Cardiac muscle cell (in vitro differentiated cells and primary cell): ENCODE data around the gene UBE2J2. TPM values are rescaled to one million over a fixed set of nuclear protein-coding genes. Genes with fewer than 3 reads are reported as not detected.
"Not testable (repeated sequence)": the region's sequence is repeated elsewhere in the genome, so short reads cannot be mapped to it uniquely, and the experiment has no call there.

Experiments used
- DNase-seq, 2 donors: peaks; one replicate each; pipeline versions ENCODE4 v3.0.0 to v3.0.0-alpha.2; 2010 to 2017; ENCODE audit warnings: low read depth in 1 of 2, low spot score in 1 of 2
- H3K27ac ChIP-seq: fragments of 200-600 bp; sonication (generic); 2 replicates; pipeline ENCODE4 v1.5.1; 2016
- H3K27me3 ChIP-seq: fragments of 200-600 bp; sonication (generic); 2 replicates; pipeline ENCODE4 v1.6.0; 2016; ENCODE audit warnings: control low read depth
- H3K36me3 ChIP-seq: fragments of 200-600 bp; sonication (generic); 2 replicates; pipeline ENCODE4 v1.5.1; 2016; ENCODE audit warnings: control low read depth
- H3K4me1 ChIP-seq: fragments of 200-600 bp; sonication (generic); 2 replicates; pipeline ENCODE4 v1.8.1; 2017; ENCODE audit warnings: low read depth, mild to moderate bottlenecking, mixed run types
- H3K4me3 ChIP-seq: fragments of 200-600 bp; sonication (generic); 2 replicates; pipeline ENCODE4 v1.5.1; 2016; ENCODE audit warnings: mild to moderate bottlenecking
- H3K9me3 ChIP-seq: fragments of 200-600 bp; sonication (generic); 2 replicates; pipeline ENCODE4 v1.5.1; 2017; ENCODE audit warnings: low read depth, mild to moderate bottlenecking, control low read depth
- CTCF ChIP-seq: IDR thresholded peaks from 2 replicates; pipeline ENCODE4 v1.5.1; 2012; ENCODE audit warnings: low read depth, mild to moderate bottlenecking, low read length
- polyA plus RNA-seq: library from polyadenylated mRNA; unstranded; fragments of >200 nt; fragmentation: Nextera tagmentation; extraction: Ambion mirVana; gene quantifications from 2 replicates; pipeline ENCODE4 v1.2.1, GENCODE V29; 2016
- total RNA-seq: library from RNA; depleted of rRNA; stranded (reverse); fragments of >200 nt; gene quantifications from 2 replicates; pipeline ENCODE4 v1.2.3, GENCODE V29; 2016

UBE2J2 gene
- total and polyA plus RNA-seq, 2 experiments from 2014 or later: 64.2 to 87.3 TPM

GRCh38 chr1:1253972-1254666 is 19.5 kb downstream of the UBE2J2 start:
- H3K27me3 ChIP-seq: no peaks in the 10 kb centered on the region
- no peak for TF ChIP-seq CTCF
- peaks cover 8% of the 10 kb centered on the region for H3K36me3 ChIP-seq
- no peaks in the 10 kb centered on the region for H3K9me3 ChIP-seq
- H3K4me1 ChIP-seq: no peaks in the 10 kb centered on the region
- DNase-seq: no peak
- H3K4me3 ChIP-seq: no peak overlapping the region
- H3K27ac ChIP-seq: no peak overlapping the region

GRCh38 chr1:1253314-1253713 is 20.3 kb downstream of the UBE2J2 start:
- TF ChIP-seq CTCF: no peak
- H3K27ac ChIP-seq: no peak overlapping the region
- H3K4me1 ChIP-seq: no peaks in the 10 kb centered on the region
- H3K36me3 ChIP-seq: peaks cover 8% of the 10 kb centered on the region
- no peaks in the 10 kb centered on the region for H3K27me3 ChIP-seq
- no peak for DNase-seq
- H3K9me3 ChIP-seq: no peaks in the 10 kb centered on the region
- no peak overlapping the region for H3K4me3 ChIP-seq

- Histone ChIP-seq H3K4me3 (no peak overlapping the region), H3K4me1 (no peaks in the 10 kb centered on the region), H3K27me3 (peaks cover 18% of the 10 kb centered on the region), H3K36me3 (peaks cover 3% of the 10 kb centered on the region), H3K9me3 (no peaks in the 10 kb centered on the region), H3K27ac (no peak overlapping the region)
- DNase-seq: no peak
- TF ChIP-seq CTCF: no peak
Observed at GRCh38 chr1:1250786-1251284, 22.8 kb downstream of the UBE2J2 start.

- not testable (repeated sequence) for H3K36me3 ChIP-seq, DNase-seq, H3K27ac ChIP-seq, H3K9me3 ChIP-seq, H3K4me3 ChIP-seq, H3K4me1 ChIP-seq
- peaks cover 18% of the 10 kb centered on the region for H3K27me3 ChIP-seq
Observed at GRCh38 chr1:1248009-1248913, 25.4 kb downstream of the UBE2J2 start.

GRCh38 chr1:1247341-1247913 is 26.2 kb downstream of the UBE2J2 start:
- DNase-seq: no peak
- Histone ChIP-seq H3K4me1 (no peaks in the 10 kb centered on the region), H3K4me3 (no peak overlapping the region), H3K36me3 (no peaks in the 10 kb centered on the region), H3K9me3 (no peaks in the 10 kb centered on the region), H3K27ac (no peak overlapping the region), H3K27me3 (peaks cover 18% of the 10 kb centered on the region)
- TF ChIP-seq CTCF: no peak
